Measurements from ENCODE around the gene SLC43A3. TPM values are rescaled to one million over a fixed set of nuclear protein-coding genes. Genes with fewer than 3 reads are reported as not detected.

Gene SLC43A3
- total RNA-seq, 1 donor from 2014 or later, result 211 TPM

DNA sequence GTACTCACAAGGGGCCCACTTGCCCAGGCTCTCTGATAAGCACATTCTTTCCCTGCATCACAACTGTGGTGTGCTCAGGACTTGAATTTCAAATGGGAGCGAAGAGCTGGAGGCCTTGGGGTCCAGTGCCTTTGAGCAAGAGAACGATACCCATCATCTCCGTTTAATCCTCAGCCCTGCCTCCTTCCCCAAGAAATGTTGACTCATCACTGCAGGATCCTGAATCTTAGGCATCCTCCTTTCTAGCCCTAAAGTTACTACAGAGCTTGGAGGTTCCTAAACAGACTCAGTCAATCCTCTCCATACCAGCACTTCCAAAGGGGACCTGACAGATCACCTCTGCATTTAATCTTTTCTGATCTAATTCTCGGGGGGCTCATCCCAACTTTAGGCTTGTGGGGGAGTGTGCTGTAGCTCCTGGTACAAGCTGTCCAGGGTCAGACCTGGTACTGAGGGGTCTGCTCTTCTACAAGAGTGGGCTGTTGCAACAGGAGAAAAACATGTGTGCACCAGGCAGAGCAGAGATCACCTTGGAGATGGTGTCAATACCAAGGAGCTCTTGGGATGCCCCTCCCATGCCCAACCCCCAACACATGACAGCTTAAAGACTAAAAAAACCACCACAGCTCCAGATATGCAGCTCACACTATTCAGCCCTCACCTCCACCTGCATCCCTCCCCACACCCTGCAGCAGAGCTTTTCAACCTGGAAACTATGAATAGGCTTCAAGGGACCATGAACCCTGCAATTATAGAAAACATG is 32.5 kb downstream of the SLC43A3 start:
- no peaks in the 10 kb centered on the region for H3K4me1 ChIP-seq
- H3K27me3 ChIP-seq, result no peaks in the 10 kb centered on the region
- H3K27ac ChIP-seq, result no peak overlapping the region
- no peaks in the 10 kb centered on the region for H3K9me3 ChIP-seq
- TF ChIP-seq, protein P1, sequence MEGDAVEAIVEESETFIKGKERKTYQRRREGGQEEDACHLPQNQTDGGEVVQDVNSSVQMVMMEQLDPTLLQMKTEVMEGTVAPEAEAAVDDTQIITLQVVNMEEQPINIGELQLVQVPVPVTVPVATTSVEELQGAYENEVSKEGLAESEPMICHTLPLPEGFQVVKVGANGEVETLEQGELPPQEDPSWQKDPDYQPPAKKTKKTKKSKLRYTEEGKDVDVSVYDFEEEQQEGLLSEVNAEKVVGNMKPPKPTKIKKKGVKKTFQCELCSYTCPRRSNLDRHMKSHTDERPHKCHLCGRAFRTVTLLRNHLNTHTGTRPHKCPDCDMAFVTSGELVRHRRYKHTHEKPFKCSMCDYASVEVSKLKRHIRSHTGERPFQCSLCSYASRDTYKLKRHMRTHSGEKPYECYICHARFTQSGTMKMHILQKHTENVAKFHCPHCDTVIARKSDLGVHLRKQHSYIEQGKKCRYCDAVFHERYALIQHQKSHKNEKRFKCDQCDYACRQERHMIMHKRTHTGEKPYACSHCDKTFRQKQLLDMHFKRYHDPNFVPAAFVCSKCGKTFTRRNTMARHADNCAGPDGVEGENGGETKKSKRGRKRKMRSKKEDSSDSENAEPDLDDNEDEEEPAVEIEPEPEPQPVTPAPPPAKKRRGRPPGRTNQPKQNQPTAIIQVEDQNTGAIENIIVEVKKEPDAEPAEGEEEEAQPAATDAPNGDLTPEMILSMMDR (IDR thresholded peaks at IDR 0.05), result no peak
- H3K36me3 ChIP-seq, result no peaks in the 10 kb centered on the region
- no peak for DNase-seq (ENCODE audit: low spot score in 2 of 2)
- H3K4me3 ChIP-seq, result no peak overlapping the region
- intact Hi-C loops (cut with DNase I), result no loop called here

DNA sequence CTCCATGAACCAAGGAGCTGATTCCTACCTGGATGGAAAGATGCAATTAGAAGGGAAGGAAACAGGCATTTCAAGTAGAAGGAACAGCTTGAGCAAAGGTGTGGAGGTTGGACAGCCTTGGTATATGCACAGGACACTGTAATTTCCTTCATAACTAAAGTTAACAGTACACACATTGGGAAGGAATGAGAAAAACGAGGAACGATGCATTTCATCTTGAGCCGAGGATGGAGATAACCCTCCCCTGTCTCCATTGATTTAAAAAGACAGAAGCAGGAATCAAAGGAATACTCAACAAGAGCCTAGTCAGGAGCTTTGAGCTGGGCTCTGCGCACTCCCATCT is 34.2 kb downstream of the SLC43A3 start:
- Histone ChIP-seq H3K4me3 (no peak overlapping the region), H3K36me3 (no peaks in the 10 kb centered on the region)
- intact Hi-C loops (cut with DNase I), result no loop called here

DNA sequence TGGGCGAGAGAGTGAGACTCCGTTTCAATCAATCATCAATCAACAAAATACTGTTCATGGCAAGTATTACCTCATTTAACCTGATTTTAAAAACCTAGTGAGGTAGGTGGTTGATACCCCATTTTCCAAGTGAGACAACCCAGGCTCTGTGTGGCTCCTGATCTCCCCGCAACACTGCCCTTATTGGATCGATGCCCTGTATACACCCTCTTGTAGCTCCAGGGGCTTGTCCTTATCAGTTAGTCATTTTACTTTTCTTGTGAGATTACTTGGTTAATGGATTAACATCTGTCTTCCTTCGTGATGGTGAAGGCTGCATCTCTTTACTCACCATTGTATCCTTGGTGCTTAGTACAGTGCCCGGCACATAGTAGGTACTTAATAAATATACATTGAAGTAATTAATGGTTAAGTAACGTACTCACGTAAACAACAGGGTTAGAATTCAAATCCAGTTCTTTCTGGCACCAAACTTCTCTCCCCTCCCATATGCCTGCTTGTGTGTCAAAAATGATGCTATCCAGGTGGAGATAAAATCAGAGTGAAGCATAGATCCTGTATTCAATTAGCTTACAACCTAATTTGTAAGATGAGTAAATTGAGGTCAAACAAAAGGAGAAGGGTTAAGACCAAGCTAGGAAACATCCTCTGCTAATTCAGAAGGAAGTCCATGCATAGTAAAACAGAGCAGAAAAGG is 34.7 kb downstream of the SLC43A3 start:
- H3K36me3 ChIP-seq, result no peaks in the 10 kb centered on the region
- TF ChIP-seq, protein P1 (IDR thresholded peaks at IDR 0.05), result no peak
- H3K4me1 ChIP-seq, result no peaks in the 10 kb centered on the region
- H3K27me3 ChIP-seq, result no peaks in the 10 kb centered on the region
- DNase-seq (ENCODE audit: low spot score in 2 of 2), result no peak
- intact Hi-C loops (cut with DNase I), result no loop called here
- no peak overlapping the region for H3K27ac ChIP-seq
- no peaks in the 10 kb centered on the region for H3K9me3 ChIP-seq
- no peak overlapping the region for H3K4me3 ChIP-seq

More for the DNA sequence above, 34.2 kb downstream of the SLC43A3 start:
- Histone ChIP-seq H3K9me3 (no peaks in the 10 kb centered on the region), H3K27ac (no peak overlapping the region), H3K4me1 (no peaks in the 10 kb centered on the region), H3K27me3 (no peaks in the 10 kb centered on the region)
- no peak for DNase-seq (ENCODE audit: low spot score in 2 of 2)
- TF ChIP-seq, protein P1 (IDR thresholded peaks at IDR 0.05), result no peak

DNA sequence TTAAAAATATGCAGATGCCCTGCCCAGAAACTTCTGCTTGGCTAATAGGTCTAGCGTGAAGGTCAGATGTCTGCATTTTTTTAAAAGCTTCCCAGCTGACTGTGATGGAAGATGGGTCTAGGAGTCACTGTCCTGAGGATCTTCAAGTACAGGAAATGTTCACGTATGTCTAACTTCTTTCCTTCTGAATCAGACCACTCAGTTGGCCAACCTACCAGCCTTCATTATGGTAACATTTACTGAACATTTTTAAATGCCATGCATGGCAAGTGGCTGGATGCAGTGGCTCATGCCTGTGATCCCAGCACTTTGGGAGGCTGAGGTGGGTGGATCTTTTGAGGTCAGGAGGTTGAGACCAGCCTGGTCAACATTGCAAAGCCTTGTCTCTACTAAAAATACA is 35.4 kb downstream of the SLC43A3 start:
- no peak overlapping the region for H3K4me3 ChIP-seq
- TF ChIP-seq, protein P1 (IDR thresholded peaks at IDR 0.05), result no peak
- no peaks in the 10 kb centered on the region for H3K4me1 ChIP-seq
- H3K9me3 ChIP-seq, result no peaks in the 10 kb centered on the region
- no peaks in the 10 kb centered on the region for H3K27me3 ChIP-seq
- no peak for DNase-seq (ENCODE audit: low spot score in 2 of 2)
- intact Hi-C loops (cut with DNase I), result no loop called here
- no peak overlapping the region for H3K27ac ChIP-seq
- H3K36me3 ChIP-seq, result no peaks in the 10 kb centered on the region

DNA sequence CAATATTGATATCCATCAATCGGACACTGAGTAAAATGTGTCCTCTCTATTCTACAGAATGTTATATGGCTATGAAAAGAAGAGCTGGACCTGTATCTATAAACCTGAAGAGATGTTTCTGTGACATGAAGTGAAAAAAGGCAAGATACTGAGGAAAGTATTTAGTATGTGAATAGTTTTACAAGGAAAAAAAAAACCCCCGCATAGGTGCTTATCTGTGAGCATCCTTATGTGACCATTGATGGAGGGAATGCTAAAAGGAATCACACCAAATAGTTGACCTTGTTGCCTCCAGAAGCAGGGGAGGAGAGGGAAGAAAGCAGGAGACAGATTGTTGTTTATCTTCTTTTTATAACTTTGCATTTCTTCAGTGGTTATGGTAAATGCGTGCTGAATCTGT is 35.8 kb downstream of the SLC43A3 start:
- intact Hi-C loops (cut with DNase I), result no loop called here
- TF ChIP-seq, protein P1 (IDR thresholded peaks at IDR 0.05), result no peak

More for the DNA sequence above, 35.8 kb downstream of the SLC43A3 start:
- Histone ChIP-seq H3K27ac (no peak overlapping the region), H3K4me3 (no peak overlapping the region), H3K4me1 (no peaks in the 10 kb centered on the region), H3K36me3 (no peaks in the 10 kb centered on the region), H3K9me3 (no peaks in the 10 kb centered on the region), H3K27me3 (no peaks in the 10 kb centered on the region)
- DNase-seq (ENCODE audit: low spot score in 2 of 2), result no peak
